ENCODE data around the gene CALHM3.

DNA sequence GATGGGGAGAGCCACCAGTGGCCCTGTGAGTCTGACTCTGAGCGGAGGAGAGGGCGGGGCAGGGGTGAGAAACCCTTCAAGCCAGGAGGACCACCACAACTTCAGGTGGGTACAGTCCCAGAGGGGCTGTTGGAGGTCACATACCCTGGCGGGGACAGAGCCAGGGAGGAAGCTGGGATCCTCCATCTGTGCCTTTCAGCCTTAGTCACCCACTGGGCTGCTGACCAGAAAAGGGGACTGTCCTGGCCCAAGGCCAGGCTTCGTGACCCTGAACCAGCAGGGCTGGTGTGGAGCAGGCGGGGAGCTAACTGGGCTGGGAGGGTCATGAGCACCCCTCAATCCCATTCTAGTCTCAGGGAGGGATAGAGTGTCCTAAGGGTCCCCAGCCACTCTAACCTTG is 1.5 kb upstream of the CALHM3 start:
- TF ChIP-seq TCF7 (CRISPR knock-in tag; IDR thresholded peaks at IDR 0.05; ENCODE audit: low read depth) = no peak
- no peak for TF ChIP-seq ZNF423 (CRISPR knock-in tag; IDR thresholded peaks at IDR 0.05)
- TF ChIP-seq, protein P1, sequence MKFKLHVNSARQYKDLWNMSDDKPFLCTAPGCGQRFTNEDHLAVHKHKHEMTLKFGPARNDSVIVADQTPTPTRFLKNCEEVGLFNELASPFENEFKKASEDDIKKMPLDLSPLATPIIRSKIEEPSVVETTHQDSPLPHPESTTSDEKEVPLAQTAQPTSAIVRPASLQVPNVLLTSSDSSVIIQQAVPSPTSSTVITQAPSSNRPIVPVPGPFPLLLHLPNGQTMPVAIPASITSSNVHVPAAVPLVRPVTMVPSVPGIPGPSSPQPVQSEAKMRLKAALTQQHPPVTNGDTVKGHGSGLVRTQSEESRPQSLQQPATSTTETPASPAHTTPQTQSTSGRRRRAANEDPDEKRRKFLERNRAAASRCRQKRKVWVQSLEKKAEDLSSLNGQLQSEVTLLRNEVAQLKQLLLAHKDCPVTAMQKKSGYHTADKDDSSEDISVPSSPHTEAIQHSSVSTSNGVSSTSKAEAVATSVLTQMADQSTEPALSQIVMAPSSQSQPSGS (CRISPR knock-in tag; IDR thresholded peaks at IDR 0.05; ENCODE audit: borderline replicate concordance, low read depth) = no peak
- TF ChIP-seq, protein P2, sequence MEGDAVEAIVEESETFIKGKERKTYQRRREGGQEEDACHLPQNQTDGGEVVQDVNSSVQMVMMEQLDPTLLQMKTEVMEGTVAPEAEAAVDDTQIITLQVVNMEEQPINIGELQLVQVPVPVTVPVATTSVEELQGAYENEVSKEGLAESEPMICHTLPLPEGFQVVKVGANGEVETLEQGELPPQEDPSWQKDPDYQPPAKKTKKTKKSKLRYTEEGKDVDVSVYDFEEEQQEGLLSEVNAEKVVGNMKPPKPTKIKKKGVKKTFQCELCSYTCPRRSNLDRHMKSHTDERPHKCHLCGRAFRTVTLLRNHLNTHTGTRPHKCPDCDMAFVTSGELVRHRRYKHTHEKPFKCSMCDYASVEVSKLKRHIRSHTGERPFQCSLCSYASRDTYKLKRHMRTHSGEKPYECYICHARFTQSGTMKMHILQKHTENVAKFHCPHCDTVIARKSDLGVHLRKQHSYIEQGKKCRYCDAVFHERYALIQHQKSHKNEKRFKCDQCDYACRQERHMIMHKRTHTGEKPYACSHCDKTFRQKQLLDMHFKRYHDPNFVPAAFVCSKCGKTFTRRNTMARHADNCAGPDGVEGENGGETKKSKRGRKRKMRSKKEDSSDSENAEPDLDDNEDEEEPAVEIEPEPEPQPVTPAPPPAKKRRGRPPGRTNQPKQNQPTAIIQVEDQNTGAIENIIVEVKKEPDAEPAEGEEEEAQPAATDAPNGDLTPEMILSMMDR (IDR thresholded peaks at IDR 0.05) = no peak
- no peak for TF ChIP-seq MXD4 (CRISPR knock-in tag; IDR thresholded peaks at IDR 0.05; ENCODE audit: borderline replicate concordance)
- TF ChIP-seq FOXP4 (CRISPR knock-in tag; IDR thresholded peaks at IDR 0.05) = no peak
- TF ChIP-seq ZNF232 (CRISPR knock-in tag; IDR thresholded peaks at IDR 0.05) = no peak
- TF ChIP-seq, protein P3, sequence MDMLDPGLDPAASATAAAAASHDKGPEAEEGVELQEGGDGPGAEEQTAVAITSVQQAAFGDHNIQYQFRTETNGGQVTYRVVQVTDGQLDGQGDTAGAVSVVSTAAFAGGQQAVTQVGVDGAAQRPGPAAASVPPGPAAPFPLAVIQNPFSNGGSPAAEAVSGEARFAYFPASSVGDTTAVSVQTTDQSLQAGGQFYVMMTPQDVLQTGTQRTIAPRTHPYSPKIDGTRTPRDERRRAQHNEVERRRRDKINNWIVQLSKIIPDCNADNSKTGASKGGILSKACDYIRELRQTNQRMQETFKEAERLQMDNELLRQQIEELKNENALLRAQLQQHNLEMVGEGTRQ (CRISPR knock-in tag; IDR thresholded peaks at IDR 0.05) = no peak
- no peak for TF ChIP-seq JAZF1 (CRISPR knock-in tag; IDR thresholded peaks at IDR 0.05)
- TF ChIP-seq, protein P4, sequence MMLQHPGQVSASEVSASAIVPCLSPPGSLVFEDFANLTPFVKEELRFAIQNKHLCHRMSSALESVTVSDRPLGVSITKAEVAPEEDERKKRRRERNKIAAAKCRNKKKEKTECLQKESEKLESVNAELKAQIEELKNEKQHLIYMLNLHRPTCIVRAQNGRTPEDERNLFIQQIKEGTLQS (CRISPR knock-in tag; conservative IDR thresholded peaks at IDR 0.05) = no peak

Data from WTC11 (cell line).